MM.1S (cell line): ENCODE measurements around the gene C14orf132.

Experiments used
- DNase-seq: peaks from one replicate; pipeline ENCODE4 v3.0.0-alpha.2; 2015
- H2AFZ ChIP-seq: fragments of 300-600 bp; sonication (generic); 2 replicates; pipeline ENCODE4 v1.6.0; 2016; ENCODE audit warnings: antibody characterized with exemption, low read length
- H3F3A ChIP-seq: fragments of 300-600 bp; sonication (generic); 2 replicates; pipeline ENCODE4 v1.6.1; 2016; ENCODE audit warnings: mild to moderate bottlenecking, antibody characterized with exemption, low read length, moderate library complexity, mixed read lengths; ENCODE audit not compliant: insufficient read depth
- H3K27ac ChIP-seq: fragments of 300-600 bp; sonication (generic); 2 replicates; pipeline ENCODE4 v1.5.1; 2016; ENCODE audit warnings: mild to moderate bottlenecking, low read length
- H3K27me3 ChIP-seq: fragments of 300-600 bp; sonication (generic); replicated peaks from 2 replicates; pipeline ENCODE4 v1.6.0; 2016; ENCODE audit warnings: low read length; ENCODE audit not compliant: insufficient read depth
- H3K36me3 ChIP-seq: fragments of 300-600 bp; sonication (generic); replicated peaks from 2 replicates; pipeline ENCODE4 v1.6.1; 2016; ENCODE audit warnings: mild to moderate bottlenecking, low read length, mixed read lengths; ENCODE audit not compliant: insufficient read depth
- H3K4me1 ChIP-seq: fragments of 300-600 bp; sonication (generic); 2 replicates; pipeline ENCODE4 v1.6.1; 2016; ENCODE audit warnings: low read length, mixed read lengths
- H3K4me2 ChIP-seq: fragments of 300-600 bp; sonication (generic); 2 replicates; pipeline ENCODE4 v1.6.0; 2016; ENCODE audit warnings: low read depth, low read length
- H3K4me3 ChIP-seq: fragments of 300-600 bp; sonication (generic); 2 replicates; pipeline ENCODE4 v1.5.1; 2016; ENCODE audit warnings: low read length, mixed read lengths
- H3K79me2 ChIP-seq: fragments of 300-600 bp; sonication (generic); 2 replicates; pipeline ENCODE4 v1.6.1; 2016; ENCODE audit warnings: mixed run types, low read length, mixed read lengths
- H3K9ac ChIP-seq: fragments of 300-600 bp; sonication (generic); 2 replicates; pipeline ENCODE4 v1.6.1; 2016; ENCODE audit warnings: low read length, mixed read lengths
- H3K9me2 ChIP-seq: fragments of 300-600 bp; sonication (generic); replicated peaks from 2 replicates; pipeline ENCODE4 v1.6.1; 2016; ENCODE audit warnings: mild to moderate bottlenecking, low read length, mixed read lengths; ENCODE audit not compliant: insufficient read depth
- H3K9me3 ChIP-seq: fragments of 300-600 bp; sonication (generic); replicated peaks from 2 replicates; pipeline ENCODE4 v1.6.1; 2016; ENCODE audit warnings: mild to moderate bottlenecking, low read length, mixed read lengths; ENCODE audit not compliant: insufficient read depth
- H4K20me1 ChIP-seq: fragments of 300-600 bp; sonication (generic); 2 replicates; pipeline ENCODE4 v1.6.1; 2016; ENCODE audit warnings: mild to moderate bottlenecking, low read length, moderate library complexity, mixed read lengths; ENCODE audit not compliant: insufficient read depth
- EZH2 ChIP-seq: fragments of 300-600 bp; sonication (generic); optimal IDR thresholded peaks from 2 replicates; pipeline ENCODE3; 2017; ENCODE audit warnings: low read depth, mild to moderate bottlenecking, antibody characterized with exemption, low read length, mixed read lengths
- EZH2phosphoT487 ChIP-seq: fragments of 300-600 bp; sonication (generic); IDR thresholded peaks from 2 replicates; pipeline ENCODE4 v1.6.1; 2018; ENCODE audit warnings: antibody characterized with exemption, low read length
- TF ChIP-seq, protein P1 (sequence below): fragments of 300-600 bp; sonication (generic); IDR thresholded peaks from 2 replicates; pipeline ENCODE4 v1.5.1; 2016; ENCODE audit warnings: antibody characterized with exemption, low read length, mixed read lengths

C14orf132 gene

DNA sequence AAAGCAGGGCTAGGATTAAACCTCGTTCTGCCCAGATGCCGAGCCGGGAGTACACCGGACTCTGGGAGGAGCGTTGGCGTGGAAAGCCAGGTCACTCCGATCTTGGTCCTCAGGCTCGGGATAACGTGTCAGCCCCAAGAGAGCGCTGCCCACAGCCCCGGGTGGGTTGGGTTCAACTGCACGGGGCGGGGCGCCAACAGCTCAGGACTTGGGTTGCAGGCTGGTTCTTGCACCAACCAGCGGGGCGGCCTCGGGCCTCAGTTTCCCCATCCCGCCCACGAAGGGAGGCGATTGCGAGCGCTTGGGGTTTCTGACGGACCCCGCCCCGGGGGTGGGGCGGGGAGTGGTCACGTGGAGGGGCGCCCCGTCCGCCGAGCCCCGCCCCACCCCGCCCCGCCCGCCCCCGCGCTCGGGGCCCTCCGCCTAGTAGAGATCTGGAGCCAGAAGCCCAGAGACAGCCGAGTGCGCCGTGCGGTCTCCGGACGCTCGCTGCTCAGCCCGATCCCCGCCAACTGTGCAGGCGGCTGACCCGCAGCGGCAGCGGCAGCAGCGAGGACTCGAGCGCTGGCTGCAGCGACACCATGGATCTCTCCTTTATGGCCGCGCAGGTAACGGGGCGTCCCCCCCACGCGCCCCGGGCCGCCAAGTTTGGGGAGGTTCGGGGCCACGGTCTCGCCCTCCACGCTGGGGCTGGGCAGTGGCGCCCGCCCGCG is at the start of gene C14orf132:
C14orf132 (plus strand) TSS at position 443 of the 713 bp plus-strand sequence; CDS start at position 582, 139 bp downstream.
- peak within 1 kb of the TSS; percentile 42; the same call in 1 of the 2 replicates for H3K9ac ChIP-seq
- H4K20me1 ChIP-seq: no peaks in the 10 kb centered on the region
- no peaks in the 10 kb centered on the region; the same call in 1 of the 2 replicates for H3K27me3 ChIP-seq
- 0 out of 2 replicates have a peak within 1 kb of the TSS, but pooled peaks have one; percentile 42 for H2AFZ ChIP-seq
- H3K9me2 ChIP-seq: no peaks in the 10 kb centered on the region
- no peak within 1 kb of the TSS for H3K27ac ChIP-seq
- no peaks in the 10 kb centered on the region for H3F3A ChIP-seq
- DNase-seq: peak; percentile 46
- TF ChIP-seq, protein P1, sequence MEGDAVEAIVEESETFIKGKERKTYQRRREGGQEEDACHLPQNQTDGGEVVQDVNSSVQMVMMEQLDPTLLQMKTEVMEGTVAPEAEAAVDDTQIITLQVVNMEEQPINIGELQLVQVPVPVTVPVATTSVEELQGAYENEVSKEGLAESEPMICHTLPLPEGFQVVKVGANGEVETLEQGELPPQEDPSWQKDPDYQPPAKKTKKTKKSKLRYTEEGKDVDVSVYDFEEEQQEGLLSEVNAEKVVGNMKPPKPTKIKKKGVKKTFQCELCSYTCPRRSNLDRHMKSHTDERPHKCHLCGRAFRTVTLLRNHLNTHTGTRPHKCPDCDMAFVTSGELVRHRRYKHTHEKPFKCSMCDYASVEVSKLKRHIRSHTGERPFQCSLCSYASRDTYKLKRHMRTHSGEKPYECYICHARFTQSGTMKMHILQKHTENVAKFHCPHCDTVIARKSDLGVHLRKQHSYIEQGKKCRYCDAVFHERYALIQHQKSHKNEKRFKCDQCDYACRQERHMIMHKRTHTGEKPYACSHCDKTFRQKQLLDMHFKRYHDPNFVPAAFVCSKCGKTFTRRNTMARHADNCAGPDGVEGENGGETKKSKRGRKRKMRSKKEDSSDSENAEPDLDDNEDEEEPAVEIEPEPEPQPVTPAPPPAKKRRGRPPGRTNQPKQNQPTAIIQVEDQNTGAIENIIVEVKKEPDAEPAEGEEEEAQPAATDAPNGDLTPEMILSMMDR: no peak
- TF ChIP-seq EZH2 (no peak), EZH2phosphoT487 (no peak)
- H3K4me2 ChIP-seq: peak within 1 kb of the TSS; percentile 85
- no peaks in the 10 kb centered on the region for H3K9me3 ChIP-seq
- H3K4me3 ChIP-seq: peak within 1 kb of the TSS; percentile 67
- H3K4me1 ChIP-seq: no peaks in the 10 kb centered on the region
- H3K79me2 ChIP-seq: no peaks in the 10 kb centered on the region
- H3K36me3 ChIP-seq: no peaks in the 10 kb centered on the region

DNA sequence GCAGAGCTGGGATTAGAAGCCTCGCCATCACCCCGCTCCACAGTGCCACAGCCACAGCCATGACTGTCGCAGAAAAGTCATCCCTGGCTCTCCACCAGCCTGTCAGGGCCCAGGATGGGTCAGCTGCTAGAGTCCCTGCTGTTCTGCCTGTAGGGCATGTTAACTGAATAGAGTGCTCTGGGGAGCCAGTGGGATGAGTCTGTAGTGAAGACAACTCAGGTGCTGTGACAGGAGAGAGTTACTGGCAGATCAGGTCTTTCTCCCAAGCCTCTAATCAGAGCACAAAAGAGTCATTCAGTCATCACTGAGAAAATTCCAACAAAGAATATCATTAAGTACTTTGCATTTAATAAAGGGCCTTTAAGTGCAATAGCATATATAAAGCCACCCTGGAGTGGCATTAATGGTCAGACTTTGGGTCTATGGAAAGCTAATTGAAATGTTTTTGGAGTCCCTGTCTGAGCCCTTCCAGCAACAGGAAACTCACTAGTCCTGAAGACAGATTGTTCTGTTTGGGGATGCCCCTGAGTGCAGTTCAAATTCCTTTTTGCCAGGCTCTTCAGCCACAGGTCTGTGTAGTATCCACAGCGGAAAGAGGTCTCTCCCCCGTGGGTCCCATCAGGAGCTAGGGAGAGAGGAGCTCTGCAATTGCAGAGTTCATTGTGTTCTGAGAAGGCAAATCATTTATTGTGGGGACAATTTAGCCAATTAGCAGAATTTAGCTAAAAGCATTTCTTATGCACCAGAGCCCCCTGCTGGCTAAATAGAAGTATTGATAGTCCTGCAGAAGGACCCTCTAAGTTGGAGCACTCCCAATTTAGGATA is 45.2 kb upstream of the C14orf132 start:
- Histone ChIP-seq H3K9me3 (no peaks in the 10 kb centered on the region), H3K27ac (no peak overlapping the region), H3K36me3 (no peaks in the 10 kb centered on the region), H3K79me2 (no peaks in the 10 kb centered on the region), H3K4me3 (no peak overlapping the region), H3F3A (no peaks in the 10 kb centered on the region), H3K4me1 (no peaks in the 10 kb centered on the region), H3K4me2 (no peak overlapping the region), H3K9ac (no peak overlapping the region), H4K20me1 (no peaks in the 10 kb centered on the region), H3K9me2 (no peaks in the 10 kb centered on the region), H2AFZ (no peak overlapping the region), H3K27me3 (no peaks in the 10 kb centered on the region)
- peak; percentile 23 for DNase-seq
- no peak for TF ChIP-seq EZH2phosphoT487
- TF ChIP-seq, protein P1: peak; percentile 58

DNA sequence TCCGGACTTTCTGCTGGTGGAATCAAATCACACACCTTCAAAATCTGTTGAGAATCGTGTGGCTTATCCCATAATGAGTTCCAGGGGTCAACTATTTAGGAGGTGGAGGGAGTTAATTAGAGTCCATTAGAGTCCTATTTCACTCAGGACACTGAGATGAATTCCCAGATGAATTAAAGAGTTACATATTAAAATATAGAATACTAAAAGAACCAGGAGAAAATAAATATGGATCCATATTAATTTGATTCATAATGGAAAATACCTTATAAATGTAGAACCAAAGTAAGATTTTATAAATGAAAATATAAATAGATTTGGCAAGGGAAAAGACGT is 44.6 kb upstream of the C14orf132 start:
- no peak overlapping the region for H2AFZ ChIP-seq
- H3K9ac ChIP-seq: no peak overlapping the region
- H3K4me3 ChIP-seq: no peak overlapping the region
- H3K9me2 ChIP-seq: no peaks in the 10 kb centered on the region
- H4K20me1 ChIP-seq: no peaks in the 10 kb centered on the region
- no peaks in the 10 kb centered on the region for H3K79me2 ChIP-seq
- no peak for DNase-seq
- no peak overlapping the region for H3K27ac ChIP-seq
- TF ChIP-seq EZH2 (no peak), EZH2phosphoT487 (no peak)
- TF ChIP-seq, protein P1: no peak
- no peaks in the 10 kb centered on the region for H3K36me3 ChIP-seq
- H3K9me3 ChIP-seq: no peaks in the 10 kb centered on the region
- H3K4me2 ChIP-seq: no peak overlapping the region
- H3K4me1 ChIP-seq: no peaks in the 10 kb centered on the region
- H3K27me3 ChIP-seq: no peaks in the 10 kb centered on the region
- H3F3A ChIP-seq: no peaks in the 10 kb centered on the region
